OCI-LY1 (cell line): Measurements from ENCODE around the gene ATF6.

Source experiments
- H2AFZ ChIP-seq: fragments of 200-600 bp; sonication (generic), shearing (Covaris generic); 2 replicates; pipeline ENCODE4 v1.6.0; 2014; ENCODE audit warnings: antibody characterized with exemption, mild to moderate bottlenecking, low read length
- H3F3A ChIP-seq: fragments of 200-600 bp; sonication (generic), shearing (Covaris generic); 2 replicates; pipeline ENCODE4 v1.6.0; 2014; ENCODE audit warnings: mild to moderate bottlenecking, antibody characterized with exemption, low read length, moderate library complexity; ENCODE audit not compliant: insufficient read depth
- H3K27ac ChIP-seq: fragments of 200-600 bp; sonication (generic); 2 replicates; pipeline ENCODE4 v1.5.1; 2014; ENCODE audit warnings: low read length, mixed run types, mild to moderate bottlenecking, low read depth; ENCODE audit not compliant: poor library complexity, severe bottlenecking
- H3K27me3 ChIP-seq: fragments of 200-600 bp; sonication (generic); 2 replicates; pipeline ENCODE4 v1.6.0; 2014; ENCODE audit warnings: antibody characterized with exemption, mild to moderate bottlenecking, low read length, moderate library complexity; ENCODE audit not compliant: insufficient read depth
- H3K36me3 ChIP-seq: fragments of 200-600 bp; sonication (generic); 2 replicates; pipeline ENCODE4 v1.6.1; 2014; ENCODE audit warnings: mild to moderate bottlenecking, antibody characterized with exemption, low read length, moderate library complexity, mixed read lengths; ENCODE audit not compliant: insufficient read depth
- H3K4me1 ChIP-seq: fragments of 200-600 bp; sonication (generic); 2 replicates; pipeline ENCODE4 v1.5.1; 2014; ENCODE audit warnings: mild to moderate bottlenecking, low read length, moderate library complexity; ENCODE audit not compliant: insufficient read depth, severe bottlenecking
- H3K4me2 ChIP-seq: fragments of 200-600 bp; sonication (generic), shearing (Covaris generic); 2 replicates; pipeline ENCODE4 v1.6.1; 2014; ENCODE audit warnings: low read length
- H3K4me3 ChIP-seq: fragments of 200-600 bp; sonication (generic); 2 replicates; pipeline ENCODE4 v1.5.1; 2014; ENCODE audit warnings: low read length, low read depth, mild to moderate bottlenecking, mixed read lengths; ENCODE audit not compliant: poor library complexity, severe bottlenecking
- H3K79me2 ChIP-seq: fragments of 200-600 bp; shearing (Covaris generic); 2 replicates; pipeline ENCODE4 v1.6.1; 2016; ENCODE audit warnings: mixed run types, low read length, mixed read lengths; ENCODE audit not compliant: insufficient read depth
- H3K9ac ChIP-seq: fragments of 200-600 bp; sonication (generic), shearing (Covaris generic); 2 replicates; pipeline ENCODE4 v1.6.1; 2014; ENCODE audit warnings: mild to moderate bottlenecking, low read length, mixed read lengths
- H3K9me2 ChIP-seq: fragments of 200-600 bp; sonication (generic), shearing (Covaris generic); 2 replicates; pipeline ENCODE4 v1.6.1; 2014; ENCODE audit warnings: low read depth, mild to moderate bottlenecking, low read length, mixed read lengths
- H3K9me3 ChIP-seq: fragments of 200-600 bp; shearing (Covaris generic); 2 replicates; pipeline ENCODE4 v1.6.1; 2014; ENCODE audit warnings: low read length, mixed read lengths
- H4K20me1 ChIP-seq: fragments of 200-600 bp; sonication (generic), shearing (Covaris generic); 2 replicates; pipeline ENCODE4 v1.6.0; 2016; ENCODE audit warnings: mild to moderate bottlenecking, low read length; ENCODE audit not compliant: insufficient read depth
- EZH2 ChIP-seq: fragments of 200-600 bp; sonication (generic), shearing (Covaris generic); IDR thresholded peaks from 2 replicates; pipeline ENCODE4 v1.8.0; 2017; ENCODE audit warnings: borderline replicate concordance, mixed run types, mild to moderate bottlenecking, antibody characterized with exemption, low read length, moderate library complexity, mixed read lengths
- TF ChIP-seq, protein P1 (sequence below): fragments of 200-600 bp; sonication (generic), shearing (Covaris generic); IDR thresholded peaks from 2 replicates; pipeline ENCODE4 v1.5.1; 2017; ENCODE audit warnings: mild to moderate bottlenecking, antibody characterized with exemption, low read length, moderate library complexity, mixed read lengths

Gene ATF6

DNA sequence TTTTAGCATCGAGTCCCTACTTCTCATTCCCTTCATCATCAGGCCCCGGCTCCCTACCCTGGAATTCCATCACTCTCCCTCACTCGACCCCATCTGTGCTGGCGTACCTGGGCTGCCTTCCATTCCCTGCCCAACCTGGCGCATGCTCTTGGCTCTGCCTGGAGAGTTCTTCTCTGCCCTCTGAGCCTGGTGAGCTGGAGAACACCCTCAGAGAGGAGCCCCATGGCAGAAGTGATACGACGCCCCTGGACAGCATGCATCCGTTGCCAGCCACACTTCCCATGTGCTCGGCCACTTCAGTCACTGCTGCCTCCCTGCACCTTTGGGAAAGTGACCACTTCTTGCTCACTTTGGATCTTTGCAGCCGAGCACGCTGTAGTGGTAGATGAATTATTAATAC, 227.5 kb downstream of the ATF6 start:
- no peak overlapping the region for H3K4me2 ChIP-seq
- no peak overlapping the region for H3K27ac ChIP-seq
- no peaks in the 10 kb centered on the region for H3K36me3 ChIP-seq
- H3K27me3 ChIP-seq: no peaks in the 10 kb centered on the region
- H3K79me2 ChIP-seq: no peaks in the 10 kb centered on the region
- no peak overlapping the region for H3K9ac ChIP-seq
- TF ChIP-seq, protein P1, sequence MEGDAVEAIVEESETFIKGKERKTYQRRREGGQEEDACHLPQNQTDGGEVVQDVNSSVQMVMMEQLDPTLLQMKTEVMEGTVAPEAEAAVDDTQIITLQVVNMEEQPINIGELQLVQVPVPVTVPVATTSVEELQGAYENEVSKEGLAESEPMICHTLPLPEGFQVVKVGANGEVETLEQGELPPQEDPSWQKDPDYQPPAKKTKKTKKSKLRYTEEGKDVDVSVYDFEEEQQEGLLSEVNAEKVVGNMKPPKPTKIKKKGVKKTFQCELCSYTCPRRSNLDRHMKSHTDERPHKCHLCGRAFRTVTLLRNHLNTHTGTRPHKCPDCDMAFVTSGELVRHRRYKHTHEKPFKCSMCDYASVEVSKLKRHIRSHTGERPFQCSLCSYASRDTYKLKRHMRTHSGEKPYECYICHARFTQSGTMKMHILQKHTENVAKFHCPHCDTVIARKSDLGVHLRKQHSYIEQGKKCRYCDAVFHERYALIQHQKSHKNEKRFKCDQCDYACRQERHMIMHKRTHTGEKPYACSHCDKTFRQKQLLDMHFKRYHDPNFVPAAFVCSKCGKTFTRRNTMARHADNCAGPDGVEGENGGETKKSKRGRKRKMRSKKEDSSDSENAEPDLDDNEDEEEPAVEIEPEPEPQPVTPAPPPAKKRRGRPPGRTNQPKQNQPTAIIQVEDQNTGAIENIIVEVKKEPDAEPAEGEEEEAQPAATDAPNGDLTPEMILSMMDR: no peak
- no peak for TF ChIP-seq EZH2
- no peak overlapping the region for H3K4me3 ChIP-seq
- no peaks in the 10 kb centered on the region for H3K4me1 ChIP-seq
- H2AFZ ChIP-seq: no peak overlapping the region
- no peaks in the 10 kb centered on the region for H3K9me2 ChIP-seq
- H3F3A ChIP-seq: no peaks in the 10 kb centered on the region
- H4K20me1 ChIP-seq: no peaks in the 10 kb centered on the region
- H3K9me3 ChIP-seq: no peaks in the 10 kb centered on the region

- Histone ChIP-seq H2AFZ (no peak overlapping the region), H3K9me3 (no peaks in the 10 kb centered on the region)
These were observed 228.1 kb downstream of the ATF6 start for GRCh38 chr1:161994175-161994668.

DNA sequence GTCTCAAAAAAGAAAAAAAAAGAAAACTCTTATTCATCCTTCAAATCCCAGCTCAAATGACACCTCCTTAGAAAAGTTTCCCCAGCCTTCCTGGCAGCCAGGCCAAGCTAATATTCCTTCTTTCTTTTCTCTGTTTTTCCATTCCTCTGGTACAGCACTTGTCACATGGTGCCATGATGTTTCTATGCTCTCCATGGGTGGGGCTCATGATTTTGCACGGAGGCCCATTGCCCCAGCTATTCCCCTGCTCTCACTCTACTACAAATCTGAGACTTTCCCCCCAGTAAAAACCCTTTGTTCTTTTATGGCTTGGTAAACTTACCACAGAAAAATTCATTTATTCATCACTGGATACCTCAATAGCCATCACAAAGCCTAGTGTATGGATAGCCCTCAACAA, 231.0 kb downstream of the ATF6 start:
- no peak overlapping the region for H2AFZ ChIP-seq
- no peaks in the 10 kb centered on the region for H3K36me3 ChIP-seq
- no peaks in the 10 kb centered on the region for H3K79me2 ChIP-seq
- no peaks in the 10 kb centered on the region for H3F3A ChIP-seq
- H3K9me2 ChIP-seq: no peaks in the 10 kb centered on the region
- no peaks in the 10 kb centered on the region for H4K20me1 ChIP-seq
- TF ChIP-seq EZH2: no peak
- TF ChIP-seq, protein P1: no peak
- no peak overlapping the region for H3K9ac ChIP-seq
- H3K4me3 ChIP-seq: no peak overlapping the region
- no peaks in the 10 kb centered on the region for H3K9me3 ChIP-seq
- H3K4me1 ChIP-seq: no peaks in the 10 kb centered on the region
- H3K27ac ChIP-seq: no peak overlapping the region
- H3K27me3 ChIP-seq: no peaks in the 10 kb centered on the region
- no peak overlapping the region for H3K4me2 ChIP-seq

More at GRCh38 chr1:161994175-161994668, 228.1 kb downstream of the ATF6 start:
- Histone ChIP-seq H3K27me3 (no peaks in the 10 kb centered on the region), H3K36me3 (no peaks in the 10 kb centered on the region), H3K4me1 (no peaks in the 10 kb centered on the region), H4K20me1 (no peaks in the 10 kb centered on the region), H3K4me3 (no peak overlapping the region), H3K9me2 (no peaks in the 10 kb centered on the region), H3K9ac (no peak overlapping the region), H3K79me2 (no peaks in the 10 kb centered on the region), H3F3A (no peaks in the 10 kb centered on the region), H3K27ac (no peak overlapping the region), H3K4me2 (no peak overlapping the region)
- TF ChIP-seq EZH2: no peak
- TF ChIP-seq, protein P1: no peak
